HG03354 (cell line): Measurements from ENCODE around the gene CCL26.
"Not testable (repeated sequence)": the region's sequence is repeated elsewhere in the genome, so short reads cannot be mapped to it uniquely, and the experiment has no call there.

Source experiments
- ATAC-seq: cut with Tn5 transposase; IDR thresholded peaks from one replicate; pipeline ENCODE4 v1.9.1; 2021; ENCODE audit warnings: mild to moderate bottlenecking; ENCODE audit not compliant: unreplicated experiment, poor library complexity, severe bottlenecking

The CCL26 gene

DNA sequence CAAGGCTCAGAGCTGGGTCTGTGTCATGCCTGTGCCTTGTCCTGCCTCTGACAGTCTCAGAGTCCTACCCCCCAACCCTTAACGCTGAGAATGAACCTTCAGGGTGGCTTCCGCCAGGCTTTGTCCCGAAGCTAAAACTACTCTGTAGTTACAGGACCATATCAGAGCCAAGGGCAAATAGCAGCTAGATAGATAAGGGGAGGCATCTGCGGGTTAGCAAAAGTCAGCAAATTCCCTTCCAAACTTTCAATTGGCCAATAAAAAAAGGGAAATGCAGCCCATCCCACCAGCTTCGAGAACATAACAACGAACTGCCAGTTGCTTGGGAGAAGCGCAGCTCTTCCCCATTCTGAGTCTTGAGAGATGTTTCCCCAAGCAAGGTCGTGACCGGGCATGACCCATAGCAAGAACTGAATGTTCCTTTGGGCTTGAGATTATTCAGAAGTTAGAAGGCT is 23.8 kb upstream of the CCL26 start:
- ATAC-seq: no peak

DNA sequence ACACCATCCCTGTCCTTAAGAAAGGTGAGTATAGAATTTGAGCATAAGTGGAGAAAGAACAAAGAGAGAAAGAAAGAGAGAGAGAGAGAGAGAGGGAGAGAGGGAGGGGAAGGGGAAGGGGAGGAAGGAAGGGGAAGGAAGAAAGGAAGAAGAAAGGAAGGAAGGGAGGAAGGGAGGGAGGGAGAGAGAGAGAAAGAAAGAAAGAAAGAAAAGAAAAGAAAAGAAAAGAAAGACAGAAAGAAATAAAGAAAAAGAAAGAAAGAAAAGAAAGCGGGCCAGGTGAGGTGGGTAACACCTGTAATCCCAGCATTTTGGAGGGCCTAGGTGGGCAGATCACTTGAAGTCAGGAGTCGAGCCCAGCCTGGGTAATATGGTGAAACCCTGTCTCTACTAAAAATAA is 21.7 kb upstream of the CCL26 start:
- no peak for ATAC-seq

DNA sequence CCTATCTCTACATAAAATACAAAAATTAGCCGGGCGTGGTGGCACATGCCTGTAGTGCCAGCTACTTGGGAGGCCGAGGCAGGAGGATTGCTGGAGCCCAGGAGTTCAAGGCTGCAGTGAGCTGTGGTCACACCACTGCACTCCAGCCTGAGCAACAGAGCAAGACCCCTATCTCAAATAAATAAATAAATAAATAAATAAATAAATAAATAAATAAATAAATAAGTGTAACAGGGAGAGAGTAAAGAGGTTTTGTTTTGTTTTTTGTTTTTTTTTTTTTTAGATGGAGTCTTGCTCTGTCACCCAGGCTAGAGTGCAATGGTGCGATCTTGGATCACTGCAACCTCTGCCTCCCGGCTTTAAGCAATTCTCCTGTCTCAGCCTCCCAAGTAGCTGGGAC is 20.6 kb upstream of the CCL26 start:
- not testable (repeated sequence) for ATAC-seq

DNA sequence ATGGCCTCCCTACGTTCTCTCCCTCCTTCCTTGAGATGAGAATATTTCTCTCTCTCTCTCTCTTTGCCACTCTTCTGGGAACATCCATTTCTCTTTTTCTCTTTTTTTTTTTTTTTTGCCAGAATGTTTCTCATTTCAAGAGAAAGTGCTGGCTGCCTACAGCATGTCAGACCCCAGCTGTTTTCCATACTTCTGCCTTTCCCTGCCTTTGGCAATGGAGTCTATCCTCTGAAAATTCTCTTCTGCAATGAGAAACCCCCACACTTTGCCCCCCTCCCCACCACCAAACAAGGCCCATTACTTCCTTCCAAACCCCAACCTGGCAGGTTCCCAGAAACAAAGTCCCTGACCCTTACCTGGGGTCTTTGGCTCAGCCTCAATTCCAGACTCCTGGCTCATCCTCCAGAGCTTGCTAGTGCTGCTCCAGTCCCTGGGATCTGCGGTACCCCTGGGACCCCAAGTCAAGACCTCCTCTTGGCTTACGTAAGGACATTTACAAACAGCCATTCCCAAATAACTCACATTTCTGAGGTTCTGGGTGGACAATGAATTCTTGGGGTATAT is 17.4 kb upstream of the CCL26 start:
- ATAC-seq: no peak

DNA sequence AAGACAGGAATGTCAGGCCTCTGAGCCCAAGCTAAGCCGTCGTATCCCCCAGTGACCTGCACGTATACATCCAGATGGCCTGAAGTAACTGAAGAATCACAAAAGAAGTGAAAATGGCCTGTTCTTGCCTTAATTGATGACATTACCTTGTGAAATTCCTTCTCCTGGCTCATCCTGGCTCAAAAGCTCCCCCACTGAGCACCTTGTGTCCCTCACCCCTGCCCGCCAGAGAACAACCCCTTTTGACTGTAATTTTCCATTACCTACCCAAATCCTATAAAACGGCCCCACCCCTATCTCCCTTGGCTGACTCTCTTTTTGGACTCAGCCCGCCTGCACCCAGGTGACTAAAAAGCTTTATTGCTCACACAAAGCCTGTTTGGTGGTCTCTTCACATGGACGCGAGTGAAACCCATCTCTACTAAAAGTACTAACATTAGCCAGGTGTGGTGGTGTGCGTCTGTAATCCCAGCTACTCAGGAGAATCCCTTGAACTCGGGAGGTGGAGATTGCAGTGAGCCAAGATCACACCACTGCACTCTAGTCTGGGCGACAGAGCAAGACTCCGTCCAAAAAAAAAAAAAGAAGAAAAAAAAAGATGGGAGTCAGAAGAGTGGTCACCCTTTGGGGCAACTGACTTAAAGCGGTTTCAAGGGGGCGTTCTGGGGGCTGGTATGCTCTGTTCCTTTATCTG is 16.3 kb upstream of the CCL26 start:
- not testable (repeated sequence) for ATAC-seq

DNA sequence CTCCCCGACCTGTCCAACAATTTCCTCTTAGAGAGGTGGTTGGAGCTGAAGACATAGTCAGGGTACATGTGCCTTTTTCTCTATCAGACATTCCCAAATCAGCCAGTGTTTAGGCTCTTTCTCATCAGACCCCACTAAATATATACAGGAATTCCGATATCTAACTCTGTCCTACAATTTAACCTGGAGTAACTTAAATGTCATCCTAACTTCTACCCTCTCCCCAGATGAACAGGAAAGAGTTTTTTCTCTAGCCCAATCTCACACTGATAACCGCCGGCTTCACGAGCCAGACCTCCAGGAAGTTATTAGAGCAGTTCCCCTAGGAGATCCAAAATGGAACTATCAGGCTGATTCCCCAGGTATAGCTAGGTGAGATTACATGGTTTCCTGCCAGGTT is 11.0 kb upstream of the CCL26 start:
- ATAC-seq: not testable (repeated sequence)

DNA sequence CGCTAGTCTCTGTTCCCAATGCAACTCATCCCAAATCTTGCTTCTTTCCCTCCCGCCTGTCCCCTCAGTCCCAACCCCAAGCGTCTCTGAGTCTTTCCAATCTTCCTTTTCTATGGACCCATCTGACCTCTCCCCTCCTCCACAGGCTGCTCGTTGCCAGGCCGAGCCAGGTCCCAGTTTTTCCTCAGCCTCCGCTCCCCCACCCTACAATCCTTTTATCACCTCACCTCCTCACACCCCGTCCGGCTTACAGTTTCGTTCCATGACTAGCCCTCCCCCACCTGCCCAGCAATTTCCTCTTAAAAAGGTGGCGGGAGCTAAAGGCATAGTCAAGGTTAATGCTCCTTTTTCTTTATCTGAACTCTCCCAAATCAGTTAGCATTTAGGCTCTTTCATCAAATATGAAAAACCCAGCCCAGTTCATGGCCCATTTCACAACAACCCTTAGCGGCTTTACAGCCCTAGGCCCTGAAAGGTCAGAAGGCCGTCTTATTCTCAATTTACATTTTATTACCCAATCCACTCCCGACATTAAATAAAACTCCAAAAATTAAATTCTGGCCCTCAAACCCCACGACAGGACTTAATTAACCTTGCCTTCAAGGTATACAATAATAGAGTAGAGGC is 8.7 kb upstream of the CCL26 start:
- not testable (repeated sequence) for ATAC-seq

DNA sequence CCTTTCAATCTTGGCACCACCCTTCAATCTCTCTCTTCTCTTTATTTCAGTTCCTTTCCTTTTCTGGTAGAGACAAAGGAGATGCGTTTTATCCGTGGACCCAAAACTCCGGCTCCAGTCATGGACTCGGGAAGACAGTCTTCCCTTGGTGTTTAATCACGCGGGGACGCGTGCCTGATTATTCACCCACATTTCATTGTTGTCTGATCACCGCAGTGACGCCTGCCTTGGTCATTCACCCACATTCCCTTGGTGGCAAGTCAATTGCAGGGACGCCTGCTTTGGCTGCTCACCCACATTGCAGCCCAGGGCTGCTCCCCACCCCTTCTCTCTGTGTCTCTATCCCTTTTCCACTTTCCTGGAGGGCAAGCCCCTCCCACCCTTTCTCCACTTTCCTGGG is 7.5 kb upstream of the CCL26 start:
- ATAC-seq: not testable (repeated sequence)

DNA sequence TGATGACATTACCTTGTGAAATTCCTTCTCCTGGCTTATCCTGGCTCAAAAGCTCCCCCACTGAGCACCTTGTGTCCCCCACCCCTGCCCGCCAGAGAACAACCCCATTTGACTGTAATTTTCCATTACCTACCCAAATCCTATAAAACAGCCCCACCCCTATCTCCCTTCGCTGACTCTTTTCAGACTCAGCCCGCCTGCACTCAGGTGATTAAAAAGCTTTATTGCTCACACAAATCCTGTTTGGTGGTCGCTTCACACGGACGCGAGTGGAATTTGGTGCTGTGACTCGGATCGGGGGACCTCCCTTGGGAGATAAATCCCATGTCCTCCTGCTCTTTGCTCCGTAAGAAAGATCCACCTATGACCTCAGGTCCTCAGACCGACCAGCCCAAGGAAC is 7.0 kb upstream of the CCL26 start:
- not testable (repeated sequence) for ATAC-seq

DNA sequence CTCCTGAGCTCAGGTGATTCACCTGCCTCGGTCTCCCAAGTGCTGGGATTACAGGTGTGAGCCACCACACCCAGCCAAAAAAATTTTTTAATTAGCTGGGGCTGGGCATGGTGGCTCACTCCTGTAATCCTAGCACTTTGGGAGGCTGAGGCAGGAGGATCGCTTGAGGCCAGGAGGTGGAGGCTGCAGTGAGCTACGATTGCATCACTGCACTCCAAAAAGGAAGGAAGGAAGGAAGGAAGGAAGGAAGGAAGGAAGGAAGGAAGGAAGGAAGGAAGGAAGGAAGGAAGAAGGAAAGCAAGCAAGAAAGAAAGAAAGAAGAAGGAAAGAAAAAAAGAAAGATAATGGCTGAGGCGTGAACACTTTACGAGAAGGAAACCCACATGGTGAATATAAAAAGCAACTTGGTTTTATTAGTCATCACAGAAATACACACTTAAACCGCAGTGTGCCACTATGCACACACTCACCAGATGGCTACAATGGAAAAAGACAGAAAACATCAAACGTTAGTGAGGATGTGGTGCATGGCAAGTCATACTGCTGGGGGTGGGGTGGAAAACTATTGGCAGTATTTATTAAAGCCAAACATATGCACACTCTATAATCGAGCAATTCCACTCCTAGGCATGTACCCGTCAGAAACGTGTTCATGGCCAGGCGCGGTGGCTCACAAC is 4.4 kb upstream of the CCL26 start:
- ATAC-seq: no peak

DNA sequence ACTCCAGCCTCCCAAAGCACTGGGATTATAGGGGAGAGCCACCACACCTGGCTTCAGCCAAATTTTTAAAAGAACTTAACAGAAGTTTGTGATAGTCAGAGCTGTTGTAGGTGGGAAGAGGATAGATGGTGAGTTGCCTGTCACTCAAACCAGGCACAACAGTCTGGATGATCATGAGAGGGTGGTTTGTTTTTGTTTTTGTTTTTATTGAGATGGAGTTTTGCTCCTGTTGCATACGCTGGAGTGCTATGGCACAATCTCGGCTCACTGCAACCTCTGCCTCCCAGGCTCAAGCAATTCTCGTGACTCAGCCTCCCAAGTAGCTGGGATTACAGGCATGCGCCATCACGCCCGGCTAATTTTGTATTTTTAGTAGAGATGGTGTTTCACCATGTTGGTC is 1.9 kb upstream of the CCL26 start:
- not testable (repeated sequence) for ATAC-seq

DNA sequence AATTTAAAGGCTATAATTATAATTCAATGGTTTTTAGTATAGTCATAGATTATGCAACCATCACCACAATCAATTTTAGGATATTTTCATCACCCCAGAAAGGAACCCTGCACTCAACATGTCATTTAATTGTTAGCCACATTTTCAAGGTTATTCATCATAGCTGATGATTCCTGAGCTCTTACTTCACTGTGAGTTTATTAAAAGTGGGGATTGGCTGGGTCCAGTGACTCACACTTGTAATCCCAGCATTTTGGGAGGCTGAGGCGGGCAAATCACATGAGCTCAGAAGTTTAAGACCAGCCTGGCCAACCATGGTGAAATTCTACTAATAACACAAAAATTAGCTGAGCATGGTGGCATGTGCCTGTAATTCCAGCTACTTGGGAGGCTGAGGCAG is 787 bp downstream of the CCL26 start:
- no peak for ATAC-seq

DNA sequence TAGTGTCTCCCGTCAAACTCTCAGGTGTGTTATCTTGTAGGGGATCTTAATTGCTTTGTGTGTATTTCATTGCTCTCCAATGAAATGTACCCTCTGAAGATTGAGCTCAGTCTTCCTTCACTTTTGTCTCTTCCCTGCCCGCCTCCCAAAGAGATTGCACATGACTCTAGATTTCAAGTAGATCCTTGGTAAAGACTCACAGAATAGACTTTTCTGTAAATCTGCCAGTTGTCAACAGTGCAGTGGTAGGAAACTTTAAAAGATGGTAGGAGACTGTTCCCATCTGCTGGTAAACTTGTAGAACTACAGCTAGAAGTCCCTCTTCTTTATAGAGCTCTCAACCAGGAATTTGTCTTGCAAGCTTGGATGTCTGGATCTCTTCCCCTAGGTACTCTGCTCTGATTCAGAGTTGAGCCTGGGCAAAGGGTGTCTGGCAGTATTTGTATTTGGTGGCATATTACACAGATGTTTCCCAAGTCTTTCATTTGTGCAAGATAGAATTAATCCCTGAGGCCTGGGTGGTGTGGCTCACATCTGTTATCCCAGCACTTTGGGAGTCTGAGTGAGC is 9.6 kb downstream of the CCL26 start:
- ATAC-seq: peak; percentile 53

DNA sequence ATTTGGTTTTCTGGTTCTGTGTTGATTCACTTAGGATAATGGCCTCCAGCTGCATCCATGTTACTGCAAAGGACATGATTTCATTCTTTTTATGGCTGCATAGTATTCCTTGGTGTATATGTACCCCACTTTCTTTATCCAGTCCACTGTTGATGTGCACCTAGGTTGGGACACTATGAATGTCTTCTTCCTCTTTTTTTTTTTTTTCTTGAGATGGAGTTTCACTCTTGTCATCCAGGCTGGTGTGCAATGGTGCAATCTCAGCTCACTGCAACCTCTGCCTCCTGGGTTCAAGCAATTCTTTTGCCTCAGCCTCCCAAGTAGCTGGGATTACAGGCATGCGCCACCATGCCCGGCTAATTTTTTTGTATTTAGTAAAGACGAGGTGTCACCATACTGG is 10.2 kb downstream of the CCL26 start:
- not testable (repeated sequence) for ATAC-seq

DNA sequence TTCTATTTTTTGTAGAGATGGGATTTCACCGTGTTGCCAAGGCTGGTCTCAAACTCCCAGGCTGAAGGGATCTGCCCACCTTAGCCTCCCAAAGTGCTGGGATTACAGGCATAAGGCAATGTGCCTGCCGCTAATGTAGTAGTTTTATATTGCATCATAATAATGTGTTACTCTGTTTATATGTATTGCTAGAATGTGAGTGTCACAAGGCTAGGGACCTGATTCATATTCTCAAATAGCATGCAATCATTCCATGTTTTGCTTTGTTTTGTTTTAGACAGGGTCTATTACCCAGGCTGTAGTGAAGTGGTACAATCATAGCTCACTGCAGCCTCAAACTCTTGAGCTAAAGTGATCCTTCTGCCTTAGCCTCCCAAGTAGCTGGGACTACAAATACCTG is 13.5 kb downstream of the CCL26 start:
- no peak for ATAC-seq

DNA sequence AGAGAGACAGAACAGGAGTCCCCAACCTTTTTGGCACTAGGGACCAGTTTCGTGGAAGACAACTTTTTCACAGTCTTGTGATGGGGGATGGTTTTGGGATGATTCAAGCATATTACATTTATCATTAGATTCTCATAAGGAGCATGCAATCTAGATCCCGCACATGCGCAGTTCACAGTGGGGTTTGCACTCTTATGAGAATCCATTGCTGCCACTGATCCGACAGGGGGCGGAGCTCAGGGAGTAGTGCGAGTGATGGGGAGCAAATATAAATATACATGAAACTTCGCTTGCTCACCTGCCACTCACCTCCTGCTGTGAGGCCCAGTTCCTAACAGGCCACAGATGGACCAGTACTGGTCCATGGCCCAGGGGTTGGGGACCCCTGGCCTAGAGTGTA is 14.2 kb downstream of the CCL26 start:
- no peak for ATAC-seq

DNA sequence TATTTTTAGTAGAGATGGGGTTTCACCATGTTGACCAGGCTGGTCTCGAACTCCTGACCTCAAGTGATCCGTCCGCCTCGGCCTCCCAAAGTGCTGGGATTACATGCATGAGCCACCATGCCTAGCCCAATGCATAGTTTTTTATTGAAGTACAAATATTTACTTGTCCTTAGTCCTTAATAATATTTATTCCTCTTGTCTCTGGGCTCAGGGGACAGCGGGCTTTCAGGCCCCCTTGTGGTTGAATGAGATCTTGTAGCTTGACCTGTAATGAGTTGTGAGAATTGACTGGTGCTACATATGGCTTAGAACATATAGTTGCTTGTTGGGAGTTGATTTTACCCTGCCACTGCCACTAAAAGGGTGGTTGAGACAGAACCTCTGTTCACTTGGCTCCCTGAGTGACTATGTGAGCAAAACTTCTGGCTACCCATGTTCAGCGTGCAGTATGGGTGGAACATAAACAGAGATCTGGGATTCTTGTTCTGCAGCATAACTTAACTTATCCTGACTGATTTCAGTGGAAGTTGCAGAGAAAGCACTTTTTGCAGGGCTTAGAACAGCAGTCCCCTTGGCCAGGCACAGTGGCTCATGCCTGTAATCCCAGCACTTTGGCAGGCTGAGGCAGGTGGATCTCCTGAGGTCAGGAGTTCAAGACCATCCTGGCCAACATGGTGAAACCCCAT is 14.9 kb downstream of the CCL26 start:
- ATAC-seq: no peak

DNA sequence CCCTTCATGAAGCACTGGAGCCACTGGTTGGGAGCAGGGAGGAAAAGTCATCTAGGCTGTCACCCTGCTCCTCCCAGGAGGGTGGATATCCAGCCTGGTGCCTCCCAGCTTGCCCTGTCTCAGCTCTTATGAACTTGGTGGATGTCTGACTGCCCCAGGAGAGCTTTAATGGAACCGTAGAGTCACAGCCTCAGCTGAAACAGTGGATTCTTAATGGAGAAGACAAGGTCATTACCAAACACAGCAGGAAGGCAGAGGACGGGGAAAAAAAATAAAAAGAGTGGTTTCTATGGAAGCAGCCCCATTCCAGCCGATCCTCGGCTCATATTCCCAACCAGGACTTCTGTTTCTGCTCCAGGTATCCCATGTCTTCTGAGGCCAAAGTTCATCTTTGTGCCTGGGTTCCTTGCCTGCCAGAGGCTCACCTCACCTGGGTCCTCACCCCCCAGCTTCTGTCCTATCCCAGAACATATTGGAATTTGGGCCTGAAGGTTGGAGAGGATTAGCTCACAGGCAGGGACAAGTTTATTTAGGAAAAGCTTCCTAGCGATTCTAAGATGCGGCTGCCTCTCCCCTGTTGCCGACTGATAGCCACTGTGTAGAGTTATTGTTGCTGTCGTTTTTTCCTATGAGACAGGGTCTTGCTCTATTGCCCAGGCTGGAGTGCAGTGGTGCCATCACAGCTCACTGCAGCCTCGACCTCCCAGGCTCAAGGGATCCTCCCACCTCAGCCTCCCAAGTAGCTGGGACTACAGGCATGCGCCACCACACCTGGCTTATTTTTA is 15.6 kb downstream of the CCL26 start:
- no peak for ATAC-seq

DNA sequence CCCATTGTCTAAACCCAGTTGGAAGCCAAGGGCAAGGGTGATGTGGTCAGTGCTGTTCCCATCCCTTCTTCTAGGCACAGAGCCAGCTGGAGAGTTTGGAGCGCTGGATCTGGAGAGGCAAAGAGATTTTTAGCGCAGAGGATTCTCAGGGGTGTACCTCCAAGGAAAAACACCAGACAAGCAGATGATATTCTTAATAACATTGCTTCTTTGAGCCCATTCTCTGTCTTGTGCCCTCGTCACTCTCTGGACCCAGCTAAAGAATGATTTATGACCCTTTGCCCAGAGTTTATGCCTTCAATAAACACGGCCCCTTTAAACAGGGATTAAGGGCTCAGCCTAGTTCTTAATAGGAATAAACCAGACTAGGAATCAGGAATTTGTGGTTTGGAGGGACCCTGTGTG is 28.6 kb downstream of the CCL26 start:
- no peak for ATAC-seq
